Measurements from ENCODE around the gene SYNDIG1.

- TF ChIP-seq SP1 (IDR thresholded peaks at IDR 0.05) (no peak), CTBP1 (IDR thresholded peaks at IDR 0.05; ENCODE audit: borderline replicate concordance) (no peak), BHLHE40 (IDR thresholded peaks at IDR 0.05; ENCODE audit: borderline replicate concordance) (no peak), SUZ12 (IDR thresholded peaks at IDR 0.05) (no peak), PKNOX1 (IDR thresholded peaks at IDR 0.05) (no peak), HDGF (IDR thresholded peaks at IDR 0.05; ENCODE audit: borderline replicate concordance) (no peak), FOXM1 (IDR thresholded peaks at IDR 0.05; ENCODE audit: borderline replicate concordance) (no peak), TARDBP (IDR thresholded peaks at IDR 0.05) (no peak), ARNT (IDR thresholded peaks at IDR 0.05) (no peak), FOXA1 (IDR thresholded peaks at IDR 0.05) (no peak), ZNF384 (IDR thresholded peaks at IDR 0.05) (no peak), L3MBTL2 (conservative IDR thresholded peaks at IDR 0.05) (no peak)
These were observed 26.5 kb upstream of the SYNDIG1 start for GRCh38 chr20:24442909-24443308.
